Sciatic nerve (tissue), 2 donors: Measurements from ENCODE around the gene CLCN7. TPM values are rescaled to one million over a fixed set of nuclear protein-coding genes. Genes with fewer than 3 reads are reported as not detected.

Experiments used
- ATAC-seq: fragments of 200-7000 bp; cut with Tn5 transposase; one replicate; pipeline ENCODE4 v1.9.1; 2020; ENCODE audit warnings: mild to moderate bottlenecking, moderate library complexity
- DNase-seq: peaks from one replicate; pipeline ENCODE4 v3.0.0-alpha.2; 2020; ENCODE audit warnings: low spot score
- intact Hi-C: fragments of 100-400 bp; cut with DNase I; formaldehyde crosslinking; loops from one replicate; pipeline ENCODE4 v1.14.2; 2022
- total RNA-seq: library from RNA; stranded (reverse); fragmentation: NEBNext Ultra II Directional; extraction: Animal tissue kit (Norgen Biotek cat#: 25700); gene quantifications from one replicate; pipeline ENCODE4 v1.2.1, GENCODE V29; 2021
- donor health status: DM: no; HTN: no; CAD: no.
- donor health status: DM: no; HTN: no; CAD: no.

The CLCN7 gene
- total RNA-seq, 1 donor from 2014 or later, result 67.0 TPM

- intact Hi-C loops, result no loop called here
- DNase-seq, result no peak
- no peak for ATAC-seq
Observed at GRCh38 chr16:1426734-1427471, 47.9 kb downstream of the CLCN7 start.

- ATAC-seq (no peak), DNase-seq (no peak)
- intact Hi-C loops, result no loop called here
Observed at GRCh38 chr16:1425616-1426370, 49.0 kb downstream of the CLCN7 start.

GRCh38 chr16:1424028-1424427 is 50.8 kb downstream of the CLCN7 start:
- ATAC-seq (no peak), DNase-seq (no peak)
- intact Hi-C loops, result no loop called here

GRCh38 chr16:1422076-1422475 is 52.8 kb downstream of the CLCN7 start:
- DNase-seq, result no peak
- ATAC-seq, result no peak

GRCh38 chr16:1420111-1420539 is 54.7 kb downstream of the CLCN7 start:
- ATAC-seq (no peak), DNase-seq (no peak)
- intact Hi-C loops, result no loop called here

More at GRCh38 chr16:1422076-1422475, 52.8 kb downstream of the CLCN7 start:
- intact Hi-C loops, result no loop called here

- ATAC-seq, result no peak
- DNase-seq, result no peak
- intact Hi-C loops, result no loop called here
Observed at GRCh38 chr16:1416521-1416941, 58.3 kb downstream of the CLCN7 start.

GRCh38 chr16:1414532-1415260 is 60.1 kb downstream of the CLCN7 start, which contains the start of gene UNKL:
TSS of gene UNKL (minus strand) at chr16:1414704. CDS start at chr16:1414691, 13 bp downstream.
- intact Hi-C loops, result no loop called here
- ATAC-seq (peak; percentile 54), DNase-seq (peak; percentile 90)

- intact Hi-C loops, result no loop called here
- no peak for DNase-seq
- peak; percentile 25 for ATAC-seq
Observed at GRCh38 chr16:1413684-1414531, 60.9 kb downstream of the CLCN7 start.

- intact Hi-C loops, result no loop called here
- DNase-seq (no peak), ATAC-seq (no peak)
Observed at GRCh38 chr16:1412847-1413246, 62.0 kb downstream of the CLCN7 start.

- intact Hi-C loops, result no loop called here
- peak; percentile 97 for DNase-seq
- peak; percentile 97 for ATAC-seq
Observed at GRCh38 chr16:1408171-1408837, 66.5 kb downstream of the CLCN7 start.

- ATAC-seq (peak; percentile 71), DNase-seq (no peak)
- intact Hi-C loops, result no loop called here
Observed at GRCh38 chr16:1407753-1408152, 67.1 kb downstream of the CLCN7 start.

GRCh38 chr16:1403733-1404132 is 71.1 kb downstream of the CLCN7 start:
- intact Hi-C loops, result no loop called here
- no peak for ATAC-seq

GRCh38 chr16:1403036-1403435 is 71.8 kb downstream of the CLCN7 start:
- DNase-seq, result no peak
- intact Hi-C loops, result no loop called here
- ATAC-seq, result no peak

More at GRCh38 chr16:1403733-1404132, 71.1 kb downstream of the CLCN7 start:
- DNase-seq, result no peak

GRCh38 chr16:1401758-1402154 is 73.1 kb downstream of the CLCN7 start:
- intact Hi-C loops, result no loop called here
- DNase-seq (no peak), ATAC-seq (no peak)

GRCh38 chr16:1401061-1401757 is 73.6 kb downstream of the CLCN7 start:
- ATAC-seq, result no peak
- intact Hi-C loops, result no loop called here

GRCh38 chr16:1398826-1399581 is 75.8 kb downstream of the CLCN7 start:
- peak; percentile 24 for ATAC-seq
- intact Hi-C loops, result no loop called here
- DNase-seq, result no peak

More at GRCh38 chr16:1401061-1401757, 73.6 kb downstream of the CLCN7 start:
- DNase-seq, result no peak

- DNase-seq (no peak), ATAC-seq (no peak)
- intact Hi-C loops, result no loop called here
Observed at GRCh38 chr16:1398351-1398750, 76.5 kb downstream of the CLCN7 start.
